ENCODE results near the gene AIRE. TPM values are rescaled to one million over a fixed set of nuclear protein-coding genes. Genes with fewer than 3 reads are reported as not detected.

Gene AIRE
- total RNA-seq, 1 experiment from 2014 or later: not detected

DNA sequence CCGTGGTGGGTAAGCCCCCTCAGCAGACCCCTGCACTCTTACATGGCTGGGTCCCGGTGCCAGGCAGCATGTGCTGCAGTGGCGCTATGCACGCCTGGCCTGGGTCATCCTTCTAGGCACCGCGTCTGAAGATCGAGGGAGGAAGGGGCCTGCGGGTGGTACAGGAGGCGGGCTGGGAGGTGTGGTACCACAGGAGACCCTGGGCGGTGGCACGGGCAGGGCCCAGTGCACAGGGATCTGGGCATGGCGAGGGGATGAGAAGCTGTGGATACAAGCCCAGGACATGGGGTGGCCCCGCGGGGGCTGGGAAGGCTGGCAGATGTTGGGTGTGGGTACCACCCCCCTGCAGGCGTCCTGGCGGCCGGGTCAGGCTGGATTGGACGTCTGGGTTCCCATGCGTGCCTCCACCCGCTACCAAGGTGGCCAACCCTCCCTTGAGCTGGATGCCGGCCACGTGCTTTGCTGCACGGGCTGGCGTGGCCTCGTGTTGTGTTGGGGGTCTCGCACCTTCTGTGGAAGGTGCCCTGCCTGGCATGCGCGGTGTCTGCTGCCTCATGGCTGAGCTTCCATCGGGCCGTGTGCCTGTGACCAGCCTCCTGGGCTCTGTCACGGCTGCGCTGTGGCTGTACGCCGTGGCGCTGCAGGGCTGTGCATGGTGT, 33.9 kb downstream of the AIRE start:
- Histone ChIP-seq H3K4me3 (ENCODE audit: low read depth, low read length, poor library complexity, severe bottlenecking) (no peak overlapping the region), H3K27ac (ENCODE audit: low read depth, low read length, poor library complexity, severe bottlenecking) (no peak overlapping the region), H3K36me3 (ENCODE audit: insufficient read depth, low read length, poor library complexity, severe bottlenecking) (peaks cover 13% of the 10 kb centered on the region), H3K9me3 (ENCODE audit: low read depth, low read length, poor library complexity, severe bottlenecking) (no peaks in the 10 kb centered on the region), H3K4me1 (ENCODE audit: insufficient read depth, low read length, poor library complexity, severe bottlenecking) (no peaks in the 10 kb centered on the region), H3K27me3 (replicated peaks; ENCODE audit: insufficient read depth, low read depth, low read length, poor library complexity) (no peaks in the 10 kb centered on the region)
- no peak for DNase-seq (ENCODE audit: low spot score)
- BruUV-seq (replicated peaks): no TSS peak
- CTCF ChIA-PET: no interaction called here
- TF ChIP-seq, protein P1, sequence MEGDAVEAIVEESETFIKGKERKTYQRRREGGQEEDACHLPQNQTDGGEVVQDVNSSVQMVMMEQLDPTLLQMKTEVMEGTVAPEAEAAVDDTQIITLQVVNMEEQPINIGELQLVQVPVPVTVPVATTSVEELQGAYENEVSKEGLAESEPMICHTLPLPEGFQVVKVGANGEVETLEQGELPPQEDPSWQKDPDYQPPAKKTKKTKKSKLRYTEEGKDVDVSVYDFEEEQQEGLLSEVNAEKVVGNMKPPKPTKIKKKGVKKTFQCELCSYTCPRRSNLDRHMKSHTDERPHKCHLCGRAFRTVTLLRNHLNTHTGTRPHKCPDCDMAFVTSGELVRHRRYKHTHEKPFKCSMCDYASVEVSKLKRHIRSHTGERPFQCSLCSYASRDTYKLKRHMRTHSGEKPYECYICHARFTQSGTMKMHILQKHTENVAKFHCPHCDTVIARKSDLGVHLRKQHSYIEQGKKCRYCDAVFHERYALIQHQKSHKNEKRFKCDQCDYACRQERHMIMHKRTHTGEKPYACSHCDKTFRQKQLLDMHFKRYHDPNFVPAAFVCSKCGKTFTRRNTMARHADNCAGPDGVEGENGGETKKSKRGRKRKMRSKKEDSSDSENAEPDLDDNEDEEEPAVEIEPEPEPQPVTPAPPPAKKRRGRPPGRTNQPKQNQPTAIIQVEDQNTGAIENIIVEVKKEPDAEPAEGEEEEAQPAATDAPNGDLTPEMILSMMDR (conservative IDR thresholded peaks at IDR 0.05; ENCODE audit: low read depth, low read length): no peak
- no peak for TF ChIP-seq EZH2 (IDR thresholded peaks at IDR 0.05; ENCODE audit: borderline replicate concordance, low read depth, low read length, poor library complexity, severe bottlenecking)
- intact Hi-C loops (cut with micrococcal nuclease; ENCODE audit: unreplicated experiment): no loop called here
- POLR2A ChIA-PET (ENCODE audit: low non-redundant PET): no interaction called here

DNA sequence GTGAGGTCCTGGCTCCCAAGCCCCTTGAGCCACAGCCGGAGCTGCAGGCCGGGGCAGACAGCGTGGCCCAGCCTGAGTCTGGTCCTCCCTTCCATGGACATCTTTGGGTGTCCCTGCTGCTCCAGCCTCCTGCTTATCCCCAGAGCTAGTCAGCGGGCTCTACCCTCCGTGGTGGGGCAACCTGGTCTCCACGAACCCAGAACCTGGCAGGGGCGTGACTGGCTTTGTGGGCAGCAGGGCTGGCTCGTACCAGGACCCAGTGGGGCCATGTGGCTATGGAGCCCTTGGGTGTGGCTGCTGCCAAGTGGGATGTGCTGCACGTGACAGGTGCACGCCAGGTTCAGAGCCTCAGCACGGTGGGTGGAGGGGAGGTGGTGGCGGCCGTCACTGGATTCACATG, 35.2 kb downstream of the AIRE start:
- intact Hi-C loops (cut with micrococcal nuclease; ENCODE audit: unreplicated experiment): no loop called here
- H3K4me3 ChIP-seq (ENCODE audit: low read depth, low read length, poor library complexity, severe bottlenecking): no peak overlapping the region
- H3K27ac ChIP-seq (ENCODE audit: low read depth, low read length, poor library complexity, severe bottlenecking): no peak overlapping the region
- no peak for TF ChIP-seq EZH2 (IDR thresholded peaks at IDR 0.05; ENCODE audit: borderline replicate concordance, low read depth, low read length, poor library complexity, severe bottlenecking)
- TF ChIP-seq, protein P1 (conservative IDR thresholded peaks at IDR 0.05; ENCODE audit: low read depth, low read length): no peak
- ChIA-PET CTCF (no interaction called here), POLR2A (ENCODE audit: low non-redundant PET) (no interaction called here)
- no peaks in the 10 kb centered on the region for H3K27me3 ChIP-seq (replicated peaks; ENCODE audit: insufficient read depth, low read depth, low read length, poor library complexity)
- no peak for DNase-seq (ENCODE audit: low spot score)
- H3K4me1 ChIP-seq (ENCODE audit: insufficient read depth, low read length, poor library complexity, severe bottlenecking): no peaks in the 10 kb centered on the region
- no peaks in the 10 kb centered on the region for H3K9me3 ChIP-seq (ENCODE audit: low read depth, low read length, poor library complexity, severe bottlenecking)
- no TSS peak for BruUV-seq (replicated peaks)
- H3K36me3 ChIP-seq (ENCODE audit: insufficient read depth, low read length, poor library complexity, severe bottlenecking): peaks cover 20% of the 10 kb centered on the region

DNA sequence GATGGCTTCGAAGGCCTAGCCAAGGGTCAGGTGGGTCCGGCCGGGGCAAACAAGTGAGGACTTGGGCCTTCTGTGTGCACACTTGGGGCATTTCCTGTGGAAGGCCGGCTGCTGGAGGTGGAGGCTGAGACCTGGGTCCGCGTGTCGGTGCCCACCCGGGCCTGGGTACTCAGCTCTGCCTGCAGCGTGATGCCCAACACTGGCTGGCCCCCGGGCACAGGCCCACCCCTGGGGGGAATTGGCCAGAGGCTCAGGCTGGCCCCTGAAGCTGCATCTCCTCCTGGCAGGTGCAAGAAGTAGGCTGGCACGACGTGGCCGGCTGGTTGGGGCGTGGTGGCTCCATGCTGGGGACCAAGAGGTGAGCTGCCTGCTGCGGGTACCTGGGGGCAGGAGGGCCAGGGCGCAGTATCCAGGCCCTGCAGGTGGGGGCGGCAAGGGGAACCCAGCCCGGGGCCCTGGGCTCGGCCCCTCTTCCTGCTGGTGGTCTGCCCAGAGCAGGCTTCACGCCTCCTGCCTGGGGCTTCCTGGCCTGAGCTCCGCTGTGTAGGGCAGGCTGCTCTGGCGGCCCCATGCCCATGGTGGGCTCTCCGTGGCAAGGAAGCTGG, 36.3 kb downstream of the AIRE start:
- Histone ChIP-seq H3K9me3 (ENCODE audit: low read depth, low read length, poor library complexity, severe bottlenecking) (no peaks in the 10 kb centered on the region), H3K27ac (ENCODE audit: low read depth, low read length, poor library complexity, severe bottlenecking) (no peak overlapping the region), H3K27me3 (replicated peaks; ENCODE audit: insufficient read depth, low read depth, low read length, poor library complexity) (no peaks in the 10 kb centered on the region), H3K4me3 (ENCODE audit: low read depth, low read length, poor library complexity, severe bottlenecking) (no peak overlapping the region), H3K36me3 (ENCODE audit: insufficient read depth, low read length, poor library complexity, severe bottlenecking) (peaks cover 20% of the 10 kb centered on the region), H3K4me1 (ENCODE audit: insufficient read depth, low read length, poor library complexity, severe bottlenecking) (no peaks in the 10 kb centered on the region)
- BruUV-seq (replicated peaks): no TSS peak
- TF ChIP-seq EZH2 (IDR thresholded peaks at IDR 0.05; ENCODE audit: borderline replicate concordance, low read depth, low read length, poor library complexity, severe bottlenecking): no peak
- TF ChIP-seq, protein P1 (conservative IDR thresholded peaks at IDR 0.05; ENCODE audit: low read depth, low read length): no peak
- CTCF ChIA-PET: no interaction called here
- no peak for DNase-seq (ENCODE audit: low spot score)
- POLR2A ChIA-PET (ENCODE audit: low non-redundant PET): no interaction called here
- intact Hi-C loops (cut with micrococcal nuclease; ENCODE audit: unreplicated experiment): no loop called here

Measured in A673 (cell line).